ENCODE results near the gene UGT1A8.
"Not testable (repeated sequence)": the region's sequence is repeated elsewhere in the genome, so short reads cannot be mapped to it uniquely, and the experiment has no call there.

Gene UGT1A8

DNA sequence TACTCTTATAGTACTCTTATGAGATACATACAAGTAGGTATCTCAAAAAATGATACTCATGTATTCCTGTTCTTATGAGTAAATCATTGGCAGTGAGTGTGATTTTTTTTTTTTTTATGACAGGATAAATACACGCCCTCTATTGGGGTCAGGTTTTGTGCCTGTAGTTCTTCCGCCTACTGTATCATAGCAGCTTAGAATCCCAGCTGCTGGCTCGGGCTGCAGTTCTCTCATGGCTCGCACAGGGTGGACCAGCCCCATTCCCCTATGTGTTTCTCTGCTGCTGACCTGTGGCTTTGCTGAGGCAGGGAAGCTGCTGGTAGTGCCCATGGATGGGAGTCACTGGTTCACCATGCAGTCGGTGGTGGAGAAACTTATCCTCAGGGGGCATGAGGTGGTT, at the start of gene UGT1A8:
Gene UGT1A8, plus strand, starts transcription at position 158 of the 400 bp plus-strand sequence. Its CDS starts 75 bp downstream, at position 233.
- DNase-seq (ENCODE audit: low read depth) = not testable (repeated sequence)

DNA sequence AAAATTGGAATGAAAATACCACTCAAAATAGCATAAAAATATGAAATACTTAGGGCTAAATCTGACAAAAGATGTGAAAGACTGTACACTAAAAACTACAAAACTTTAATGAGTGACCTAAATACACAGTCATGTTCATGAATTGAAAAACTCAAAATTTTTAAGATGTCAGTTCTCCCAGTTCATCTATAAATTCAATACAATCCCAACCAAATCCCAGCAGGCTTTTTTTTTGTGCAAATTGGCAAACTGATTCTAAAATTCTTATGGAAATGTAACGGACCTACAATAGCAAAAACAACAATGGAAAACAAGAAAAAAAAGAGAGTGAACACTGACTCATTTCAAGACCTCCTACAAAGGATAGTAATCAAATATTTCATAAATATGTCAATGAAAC, 46.4 kb upstream of the UGT1A8 start:
- DNase-seq (ENCODE audit: low read depth) = no peak

DNA sequence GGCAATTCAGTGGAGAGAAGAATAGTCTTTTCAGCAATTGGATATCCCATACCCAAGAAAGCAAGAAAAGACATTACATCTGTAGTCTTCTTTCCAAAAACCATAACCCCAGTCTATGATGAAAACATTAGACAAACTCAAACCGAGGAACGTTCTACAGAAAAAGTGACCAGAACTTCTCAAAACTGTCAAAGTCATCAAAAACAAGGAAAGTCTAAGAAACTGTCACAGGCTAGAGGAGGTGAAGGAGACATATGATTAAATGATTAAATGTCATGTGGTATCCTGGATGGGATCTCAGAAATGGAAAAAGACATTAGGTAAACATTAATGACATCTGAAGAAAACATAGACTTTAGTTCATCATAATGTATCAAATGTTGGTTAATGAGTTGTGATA, 46.0 kb upstream of the UGT1A8 start:
- no peak for DNase-seq (ENCODE audit: low read depth)

DNA sequence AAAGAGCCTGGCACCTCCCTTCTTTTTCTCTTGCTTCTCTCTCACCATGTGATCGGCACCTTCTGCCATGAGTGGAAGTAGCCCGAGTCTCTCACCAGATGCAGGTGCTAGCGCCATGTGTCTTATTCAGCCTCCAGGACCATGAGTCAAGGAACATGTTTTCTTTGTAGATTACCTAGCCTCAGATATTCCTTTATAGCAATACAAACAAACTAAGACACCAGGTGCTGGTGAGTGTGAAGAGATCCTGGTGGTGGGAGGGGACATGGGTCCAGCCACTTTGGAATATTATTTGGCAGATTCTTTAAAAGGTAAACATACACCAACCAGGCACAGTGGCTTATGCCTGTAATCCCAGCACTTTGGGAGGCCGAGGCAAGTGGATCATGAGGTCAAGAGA, 45.0 kb upstream of the UGT1A8 start:
- DNase-seq (ENCODE audit: low read depth) = no peak

DNA sequence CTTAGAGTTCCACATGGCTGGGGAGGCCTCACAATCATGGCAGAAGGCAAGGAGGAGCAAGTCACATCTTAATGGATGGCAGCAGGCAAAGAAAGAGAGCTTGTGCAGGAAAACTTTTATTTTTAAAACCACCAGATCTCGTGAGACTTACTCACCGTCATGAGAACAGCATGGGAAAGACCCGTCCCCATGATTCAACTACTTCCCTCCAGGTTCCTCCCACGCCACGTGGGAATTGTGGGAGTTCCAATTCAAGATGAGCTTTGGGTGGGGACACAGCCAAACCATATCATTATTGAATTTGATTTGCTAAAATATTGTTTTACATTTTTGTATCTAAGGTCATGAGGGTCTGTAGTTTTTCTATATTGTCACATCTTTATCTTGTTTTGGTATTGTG, 40.1 kb upstream of the UGT1A8 start:
- not testable (repeated sequence) for DNase-seq (ENCODE audit: low read depth)

DNA sequence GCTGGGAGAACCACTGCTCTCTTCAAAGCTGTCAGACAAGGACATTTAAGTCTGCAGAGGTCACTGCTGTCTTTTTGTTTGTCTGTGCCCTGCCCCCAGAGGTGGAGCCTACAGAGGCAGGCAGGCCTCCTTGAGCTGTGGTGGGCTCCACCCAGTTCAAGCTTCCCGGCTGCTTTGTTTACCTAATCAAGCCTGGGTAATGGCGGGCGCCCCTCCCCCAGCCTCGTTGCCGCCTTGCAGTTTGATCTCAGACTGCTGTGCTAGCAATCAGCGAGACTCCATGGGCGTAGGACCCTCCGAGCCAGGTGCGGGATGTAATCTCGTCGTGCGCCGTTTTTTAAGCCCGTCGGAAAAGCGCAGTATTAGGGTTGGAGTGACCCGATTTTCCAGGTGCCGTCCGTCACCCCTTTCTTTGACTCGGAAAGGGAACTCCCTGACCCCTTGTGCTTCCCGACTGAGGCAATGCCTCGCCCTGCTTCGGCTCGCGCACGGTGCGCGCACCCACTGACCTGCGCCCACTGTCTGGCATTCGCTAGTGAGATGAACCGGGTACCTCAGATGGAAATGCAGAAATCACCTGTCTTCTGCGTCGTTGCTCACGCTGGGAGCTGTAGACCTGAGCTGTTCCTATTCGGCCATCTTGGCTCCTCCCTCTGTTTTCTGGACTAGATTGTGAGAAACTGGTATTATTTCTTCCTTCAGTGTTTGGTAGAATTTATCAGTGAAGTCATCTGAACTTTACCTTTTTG, 34.0 kb upstream of the UGT1A8 start:
- not testable (repeated sequence) for DNase-seq (ENCODE audit: low read depth)

DNA sequence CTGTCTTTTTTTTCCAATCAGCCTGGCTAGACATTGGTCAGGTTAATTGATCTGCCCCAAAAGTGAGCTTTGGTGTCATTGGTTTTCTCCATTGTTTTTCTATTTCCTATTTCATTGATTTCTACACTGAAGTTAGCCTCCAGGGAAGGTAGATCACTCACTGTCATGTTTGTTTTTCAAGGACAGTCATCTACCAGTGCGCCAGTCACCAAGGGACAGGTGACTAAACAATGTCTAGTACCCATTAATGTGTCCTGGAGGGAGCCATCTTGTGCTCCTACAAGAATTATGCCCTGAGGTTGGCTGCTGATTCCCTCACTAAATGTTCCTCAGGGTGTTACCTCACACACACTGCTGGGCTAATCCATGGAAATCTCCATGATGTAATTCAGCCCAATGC, 33.2 kb upstream of the UGT1A8 start:
- no peak for DNase-seq (ENCODE audit: low read depth)

DNA sequence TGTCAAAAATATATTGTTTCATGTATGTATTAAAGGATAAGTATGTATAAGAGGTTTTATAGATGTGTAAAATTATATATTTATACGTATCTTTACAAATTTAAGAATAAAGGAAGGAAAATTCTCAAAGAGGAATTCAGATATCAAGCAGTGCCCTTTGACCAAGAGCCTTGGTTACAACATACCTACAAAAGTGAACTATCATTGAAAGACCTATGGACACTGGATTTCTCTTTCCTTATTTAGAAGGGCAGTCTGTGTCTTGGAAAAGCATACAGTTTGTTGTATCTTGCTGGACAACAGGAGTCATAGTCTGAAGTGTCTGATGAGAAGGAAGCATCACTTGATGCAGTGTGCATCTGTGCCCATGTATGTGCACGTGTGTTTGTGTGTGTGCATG, 29.0 kb upstream of the UGT1A8 start:
- DNase-seq (ENCODE audit: low read depth) = no peak

DNA sequence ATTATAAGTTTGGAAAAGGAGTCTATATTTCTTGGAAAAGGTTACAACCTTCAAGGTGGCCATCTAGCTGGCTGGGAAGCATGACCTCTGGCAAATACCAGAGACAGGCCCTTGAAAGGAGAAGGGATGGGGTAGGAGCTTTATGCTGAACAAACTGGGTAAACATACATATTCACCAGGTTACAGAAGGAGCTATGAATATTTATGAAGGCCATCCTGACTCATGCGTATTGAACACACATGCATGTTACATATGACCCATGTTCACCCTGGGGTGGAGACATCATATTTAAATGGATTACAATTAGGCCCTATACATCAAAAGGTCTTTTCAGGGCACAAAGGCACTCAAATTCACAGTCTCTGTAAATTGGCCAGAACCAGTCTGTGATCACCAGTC, 24.7 kb upstream of the UGT1A8 start:
- DNase-seq (ENCODE audit: low read depth) = not testable (repeated sequence)

DNA sequence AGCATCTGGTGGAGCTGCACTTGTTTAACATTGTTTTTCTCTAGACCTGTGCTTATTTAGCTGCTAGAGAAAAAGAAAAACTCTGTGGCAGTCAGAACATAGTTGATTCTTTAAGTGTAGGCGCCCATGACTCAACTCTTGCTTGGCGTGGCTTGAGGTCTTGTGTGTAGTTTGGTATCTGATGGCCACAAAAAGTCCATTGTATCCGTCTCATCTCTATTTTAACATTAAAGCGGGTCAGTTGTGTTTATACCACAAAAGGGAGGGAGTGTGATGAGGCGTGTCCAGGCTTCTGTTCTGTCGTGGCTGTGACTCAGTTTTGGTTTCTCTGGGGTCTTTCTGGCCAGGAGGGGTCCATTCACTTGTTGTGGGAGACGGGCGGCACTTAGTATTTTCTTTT, 24.2 kb upstream of the UGT1A8 start:
- no peak for DNase-seq (ENCODE audit: low read depth)

DNA sequence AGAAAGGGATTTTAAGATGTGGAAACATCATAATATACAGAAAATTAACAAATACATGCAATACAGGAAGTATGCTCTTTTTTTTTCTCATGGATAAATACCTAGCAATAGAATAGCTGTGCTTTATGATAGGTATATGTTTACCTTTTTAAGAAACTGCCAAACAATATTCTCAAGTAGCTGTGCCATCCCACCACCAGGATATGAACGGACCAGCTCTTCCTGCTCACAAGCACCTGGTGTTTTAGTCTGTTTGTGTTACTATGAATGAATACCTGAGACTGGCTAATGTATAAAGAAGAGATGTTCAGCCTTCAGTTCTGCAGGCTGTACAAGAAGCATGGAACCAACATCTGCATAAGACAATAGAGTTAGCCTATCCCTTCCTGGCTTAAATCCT, 19.9 kb upstream of the UGT1A8 start:
- DNase-seq (ENCODE audit: low read depth) = no peak

DNA sequence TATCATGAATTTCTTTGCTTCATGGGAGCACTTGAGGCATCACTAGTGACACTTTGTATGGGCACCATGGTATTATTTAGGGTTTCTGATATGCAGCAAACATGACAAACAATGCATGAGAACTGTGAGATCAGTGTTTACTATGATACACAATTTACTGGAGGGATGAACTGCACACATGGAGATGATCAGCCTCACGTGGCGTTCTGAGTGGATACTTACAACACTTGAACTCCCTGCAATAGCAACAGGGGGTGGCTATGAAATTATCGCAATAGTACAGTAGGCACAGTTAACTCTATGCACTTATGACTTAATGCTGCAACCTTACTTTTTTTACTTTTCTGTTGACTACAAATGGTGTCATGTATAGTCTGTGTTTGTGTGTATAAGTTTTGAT, 18.5 kb upstream of the UGT1A8 start:
- no peak for DNase-seq (ENCODE audit: low read depth)

DNA sequence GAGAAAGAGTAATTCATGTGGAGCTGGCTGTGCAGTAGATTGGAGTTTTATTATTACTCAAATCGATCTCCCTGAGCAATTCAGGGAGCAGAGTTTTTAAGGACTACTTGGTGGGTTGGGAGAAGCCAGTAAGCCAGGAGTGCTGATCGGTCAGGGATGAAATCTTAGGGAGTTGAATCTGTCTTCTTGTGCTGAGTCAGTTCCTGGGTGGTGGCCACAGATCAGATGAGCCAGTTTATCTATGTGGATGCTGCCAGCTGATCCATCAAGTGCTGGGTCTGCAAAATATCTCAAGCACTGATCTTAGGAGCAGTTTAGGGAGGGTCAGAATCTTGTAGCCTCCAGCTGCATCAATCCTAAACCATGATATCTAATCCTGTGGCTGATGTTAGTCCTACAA, 17.0 kb upstream of the UGT1A8 start:
- no peak for DNase-seq (ENCODE audit: low read depth)

DNA sequence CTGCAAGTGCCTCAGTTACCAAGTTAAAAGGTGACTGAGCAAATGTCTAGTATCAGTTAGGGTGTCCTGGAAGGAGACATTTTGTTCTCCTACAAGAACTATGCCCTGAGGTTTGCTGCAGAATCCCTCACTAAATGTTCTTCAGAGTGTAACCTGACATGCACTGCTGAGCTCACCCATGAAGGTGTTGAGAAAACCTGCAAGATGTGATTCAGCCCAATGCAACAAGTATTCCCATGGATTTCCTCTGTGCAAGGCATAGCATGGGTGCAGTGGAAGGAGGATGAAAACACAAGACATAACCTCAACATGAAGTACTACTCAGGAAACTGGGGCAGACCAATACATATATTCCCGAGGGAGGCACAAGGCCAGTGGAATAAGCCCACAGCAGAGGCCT, 15.4 kb upstream of the UGT1A8 start:
- no peak for DNase-seq (ENCODE audit: low read depth)

DNA sequence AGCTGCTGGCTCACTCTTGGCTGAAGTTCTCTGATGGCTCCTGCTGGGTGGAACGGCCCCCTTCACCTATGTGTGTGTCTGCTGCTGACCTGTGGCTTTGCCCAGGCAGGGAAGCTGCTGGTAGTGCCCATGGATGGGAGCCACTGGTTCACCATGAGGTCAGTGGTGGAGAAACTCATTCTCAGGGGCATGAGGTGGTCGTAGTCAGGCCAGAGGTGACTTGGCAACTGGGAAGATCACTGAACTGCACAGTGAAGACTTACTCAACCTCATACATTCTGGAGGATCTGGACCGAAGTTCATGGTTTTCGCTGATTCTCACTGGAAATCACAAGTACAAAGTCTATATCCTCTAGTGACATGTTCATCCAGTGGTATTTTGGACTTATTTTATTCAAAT, 13.9 kb upstream of the UGT1A8 start:
- no peak for DNase-seq (ENCODE audit: low read depth)

DNA sequence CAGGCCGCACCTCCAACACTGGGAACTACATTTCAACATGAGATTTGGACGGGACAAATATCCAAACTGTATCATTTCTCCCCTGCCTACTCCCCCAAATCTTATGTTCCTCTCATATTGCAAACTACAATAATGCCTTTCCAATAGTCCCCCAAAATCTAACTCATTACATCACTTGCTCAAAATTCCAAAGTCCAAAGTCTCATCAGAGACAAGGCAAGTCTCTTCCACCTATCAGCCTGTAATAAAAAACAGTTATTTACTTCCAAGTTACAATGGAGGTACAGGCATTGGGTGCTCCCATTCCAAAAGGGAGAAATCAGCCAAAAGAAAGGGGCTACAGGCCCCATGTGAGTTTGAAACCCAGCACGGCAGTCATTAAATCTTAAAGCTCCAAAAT, 12.6 kb upstream of the UGT1A8 start:
- no peak for DNase-seq (ENCODE audit: low read depth)

DNA sequence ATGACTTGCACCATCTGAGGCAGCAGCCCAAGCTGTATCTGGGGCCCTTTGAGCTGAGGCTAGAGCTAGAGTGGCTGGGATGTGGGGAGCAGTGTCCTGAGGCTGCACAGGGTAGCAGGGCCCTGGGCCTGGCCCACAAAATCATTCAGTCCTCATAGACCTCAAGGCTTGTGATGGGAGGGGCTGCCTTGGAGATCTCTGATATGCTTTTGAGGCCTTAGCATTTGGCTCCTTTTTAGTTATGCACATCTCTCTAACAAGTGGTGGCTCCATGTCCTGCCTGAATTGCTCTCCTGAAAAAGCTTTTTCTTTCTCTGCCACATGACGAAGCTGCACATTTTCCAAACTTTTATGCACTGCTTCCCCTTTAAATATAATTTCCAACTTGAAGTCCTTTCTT, 11.8 kb upstream of the UGT1A8 start:
- DNase-seq (ENCODE audit: low read depth) = no peak

DNA sequence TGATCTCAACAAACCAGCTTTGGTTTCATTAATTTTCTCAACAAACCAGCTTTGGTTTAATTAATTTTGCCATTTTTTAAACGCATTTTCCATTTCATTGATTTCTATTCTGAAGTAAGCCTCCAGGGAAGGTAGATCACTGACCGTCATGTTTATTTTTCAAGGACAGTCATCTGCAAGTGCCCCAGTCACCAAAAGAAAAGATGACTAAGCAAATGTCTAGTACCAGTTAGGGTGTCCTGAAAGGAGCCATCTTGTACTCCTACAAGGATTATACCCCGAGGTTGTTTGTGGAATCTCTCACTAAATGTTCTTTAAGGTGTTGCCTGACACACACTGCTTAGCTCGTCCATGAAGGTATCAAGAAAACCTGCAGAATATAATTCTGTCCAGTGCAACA, 6.1 kb upstream of the UGT1A8 start:
- no peak for DNase-seq (ENCODE audit: low read depth)

DNA sequence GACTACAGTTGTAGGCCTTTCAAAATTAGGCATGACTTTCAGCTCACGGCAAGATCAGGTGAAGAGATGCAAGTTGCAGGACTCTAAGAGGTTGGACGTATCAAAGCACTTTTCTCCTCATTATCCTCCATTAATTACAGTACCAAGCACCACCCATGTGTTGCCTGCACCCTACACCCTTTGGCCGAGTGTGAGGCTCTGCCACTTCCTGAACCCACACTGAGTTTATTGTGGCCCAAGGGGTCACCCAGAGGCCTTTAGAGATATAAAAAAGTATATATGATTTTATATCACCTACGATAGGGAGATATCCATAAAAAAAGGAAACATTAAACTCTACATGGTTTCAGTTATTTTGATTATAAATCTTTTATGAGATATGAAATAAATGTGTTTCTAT, 2.8 kb downstream of the UGT1A8 start:
- DNase-seq (ENCODE audit: low read depth) = no peak

DNA sequence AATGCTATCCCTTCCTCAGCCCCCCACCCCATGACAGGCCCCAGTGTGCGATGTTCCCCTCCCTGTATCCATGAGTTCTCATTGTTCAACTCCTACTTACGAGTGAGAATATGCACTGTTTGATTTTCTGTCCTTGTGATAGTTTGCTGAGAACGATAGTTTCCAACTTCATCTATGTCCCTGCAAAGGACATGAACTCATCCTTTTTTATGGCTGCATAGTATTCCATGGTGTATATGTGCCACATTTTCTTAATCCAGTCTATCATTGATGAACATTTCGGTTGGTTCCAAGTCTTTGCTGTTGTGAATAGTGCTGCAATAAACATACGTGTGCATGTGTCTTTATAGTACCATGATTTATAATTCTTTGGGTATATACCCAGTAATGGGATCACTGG, 4.4 kb downstream of the UGT1A8 start:
- not testable (repeated sequence) for DNase-seq (ENCODE audit: low read depth)

DNA sequence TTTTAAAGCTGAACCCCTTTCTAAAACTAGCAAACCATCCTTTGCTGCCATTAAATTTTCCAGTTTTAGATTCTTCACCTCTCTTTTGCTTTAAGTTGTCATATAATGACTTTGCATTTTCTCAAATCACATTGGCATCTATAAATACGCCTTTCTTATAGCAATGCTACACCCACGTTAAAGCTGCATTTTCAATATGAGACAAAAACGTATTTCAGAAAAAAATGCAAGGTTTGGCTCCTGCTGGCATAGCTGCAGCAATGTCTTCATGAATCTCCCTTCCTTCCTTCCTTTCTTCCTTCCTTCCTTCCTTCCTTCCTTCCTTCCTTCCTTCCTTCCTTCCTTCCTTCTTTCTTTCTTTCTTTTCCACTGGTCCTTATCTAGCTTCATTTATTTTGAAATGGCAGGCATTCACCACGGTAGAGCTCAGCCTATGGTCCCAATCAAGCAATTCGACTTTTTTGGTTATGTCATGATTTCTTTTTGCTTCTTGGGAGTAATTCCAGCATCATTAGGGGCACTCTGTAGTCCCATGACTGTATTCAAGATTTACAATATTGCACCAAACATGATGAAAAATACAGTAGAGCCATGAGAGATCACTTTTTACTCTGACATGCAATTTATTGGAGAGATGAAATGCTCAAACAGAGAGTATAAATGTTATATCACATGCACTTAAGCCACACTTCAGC, 10.0 kb downstream of the UGT1A8 start:
- DNase-seq (ENCODE audit: low read depth) = no peak

DNA sequence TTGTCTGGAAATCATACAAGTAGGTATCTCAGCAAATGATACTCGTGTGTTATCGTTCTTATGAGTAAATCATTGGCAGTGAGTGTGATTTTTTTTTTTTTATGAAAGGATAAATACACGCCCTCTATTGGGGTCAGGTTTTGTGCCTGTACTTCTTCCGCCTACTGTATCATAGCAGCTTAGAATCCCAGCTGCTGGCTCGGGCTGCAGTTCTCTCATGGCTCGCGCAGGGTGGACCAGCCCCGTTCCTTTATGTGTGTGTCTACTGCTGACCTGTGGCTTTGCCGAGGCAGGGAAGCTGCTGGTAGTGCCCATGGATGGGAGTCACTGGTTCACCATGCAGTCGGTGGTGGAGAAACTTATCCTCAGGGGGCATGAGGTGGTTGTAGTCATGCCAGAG, 18.9 kb downstream of the UGT1A8 start, which contains the start of gene UGT1A10:
Gene UGT1A10, plus strand, starts transcription at position 143 of the 400 bp plus-strand sequence. Its CDS starts 75 bp downstream, at position 218.
- not testable (repeated sequence) for DNase-seq (ENCODE audit: low read depth)

DNA sequence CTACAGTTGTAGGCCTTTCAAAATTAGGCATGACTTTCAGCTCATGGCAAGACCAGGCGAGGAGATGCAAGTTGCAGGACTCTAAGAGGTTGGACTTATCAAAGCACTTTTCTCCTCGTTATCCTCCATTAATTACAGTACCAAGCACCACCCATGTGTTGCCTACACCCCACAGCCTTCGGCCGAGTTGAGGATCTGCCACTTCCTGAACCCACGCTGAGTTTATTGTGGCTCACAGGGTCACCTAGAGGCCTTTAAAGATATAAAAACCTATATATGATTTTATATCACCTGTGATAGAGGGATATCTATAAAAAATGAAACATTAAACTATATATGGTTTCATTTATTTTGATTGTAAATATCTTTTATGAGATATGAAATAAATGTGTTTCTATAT, 21.4 kb downstream of the UGT1A8 start:
- DNase-seq (ENCODE audit: low read depth) = no peak

DNA sequence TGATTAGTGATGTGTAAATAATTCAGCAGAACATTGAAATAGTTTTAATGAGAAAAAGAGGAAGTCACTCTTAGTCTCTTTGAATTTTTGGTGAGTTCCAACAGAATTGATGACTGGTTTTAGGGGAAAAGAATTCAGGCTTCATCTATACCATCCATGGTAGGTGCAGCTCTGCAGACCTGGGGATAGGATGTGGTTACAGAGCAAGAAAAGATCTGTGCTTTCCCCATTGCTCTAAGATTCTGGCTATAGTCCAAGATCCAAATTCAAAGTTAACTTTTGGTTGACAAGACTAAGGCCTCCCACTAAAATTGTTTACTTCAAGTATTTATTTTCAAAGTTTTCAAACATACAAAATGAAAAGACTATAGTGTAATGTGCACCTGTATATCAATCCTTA, 22.4 kb downstream of the UGT1A8 start:
- no peak for DNase-seq (ENCODE audit: low read depth)
